NK-92 (cell line): ENCODE data around the gene ODAM.
"Not testable (repeated sequence)": the region's sequence is repeated elsewhere in the genome, so short reads cannot be mapped to it uniquely, and the experiment has no call there.

Source experiments
- DNase-seq: peaks from one replicate; lab custom pipeline; 2025; ENCODE audit not compliant: unreplicated experiment; lab: John Stamatoyannopoulos, UW

The ODAM gene

GRCh38 chr4:70195425-70195824 lies at the start of gene ODAM:
Gene ODAM (plus strand): TSS chr4:70195725. CDS start chr4:70196544, 819 bp downstream.
- DNase-seq = no peak

GRCh38 chr4:70151271-70151670 lies 44.3 kb upstream of the ODAM start:
- DNase-seq = no peak

GRCh38 chr4:70152088-70152487 lies 43.4 kb upstream of the ODAM start:
- no peak for DNase-seq

GRCh38 chr4:70153937-70154336 lies 41.6 kb upstream of the ODAM start, which contains the start of gene PRR27:
Gene PRR27 (plus strand): TSS chr4:70154237. CDS start chr4:70154376, 139 bp downstream.
- no peak for DNase-seq

GRCh38 chr4:70158576-70158975 lies 36.9 kb upstream of the ODAM start:
- DNase-seq = no peak

GRCh38 chr4:70177090-70177489 lies 18.4 kb upstream of the ODAM start:
- no peak for DNase-seq

GRCh38 chr4:70178075-70178660 lies 17.4 kb upstream of the ODAM start:
- DNase-seq = no peak

GRCh38 chr4:70179811-70180210 lies 15.7 kb upstream of the ODAM start:
- DNase-seq = no peak

- no peak for DNase-seq
These were observed 13.7 kb upstream of the ODAM start for GRCh38 chr4:70181864-70182263.

- DNase-seq = no peak
These were observed 12.9 kb upstream of the ODAM start for GRCh38 chr4:70182517-70183167.

- DNase-seq = no peak
These were observed 12.2 kb upstream of the ODAM start for GRCh38 chr4:70183168-70183939.

GRCh38 chr4:70183940-70184246 lies 11.6 kb upstream of the ODAM start:
- no peak for DNase-seq

GRCh38 chr4:70187216-70187615 lies 8.3 kb upstream of the ODAM start:
- DNase-seq = no peak

GRCh38 chr4:70190579-70190978 lies 4.9 kb upstream of the ODAM start:
- DNase-seq = no peak

- no peak for DNase-seq
These were observed 3.9 kb upstream of the ODAM start for GRCh38 chr4:70191647-70192046.

- no peak for DNase-seq
These were observed 2.6 kb upstream of the ODAM start for GRCh38 chr4:70192895-70193294.

- no peak for DNase-seq
These were observed 1.3 kb downstream of the ODAM start for GRCh38 chr4:70196857-70197256.

GRCh38 chr4:70197842-70198241 lies 2.3 kb downstream of the ODAM start:
- no peak for DNase-seq

- DNase-seq = no peak
These were observed 8.1 kb downstream of the ODAM start for GRCh38 chr4:70203601-70204000.

GRCh38 chr4:70212752-70213151 lies 17.2 kb downstream of the ODAM start:
- not testable (repeated sequence) for DNase-seq

- not testable (repeated sequence) for DNase-seq
These were observed 20.6 kb downstream of the ODAM start for GRCh38 chr4:70216109-70216508.

GRCh38 chr4:70216550-70216949 lies 21.0 kb downstream of the ODAM start:
- not testable (repeated sequence) for DNase-seq
